Dendritic cell treated with granulocyte-macrophage colony-stimulating factor and Interleukin-4, amounts not matched to agents 40 ng/mL and 50 ng/mL, for 4 days (primary cell): ENCODE measurements around the gene IL17D.
"Not testable (repeated sequence)": the region's sequence is repeated elsewhere in the genome, so short reads cannot be mapped to it uniquely, and the experiment has no call there.

Source experiments
- H3K27ac Mint-ChIP-seq: one replicate; pipeline ENCODE4 v1.8.0; 2022; ENCODE audit warnings: mild to moderate bottlenecking, mixed read lengths
- H3K27me3 Mint-ChIP-seq: one replicate; pipeline ENCODE4 v1.8.0; 2022; ENCODE audit warnings: mild to moderate bottlenecking, mixed read lengths
- H3K36me3 Mint-ChIP-seq: one replicate; pipeline ENCODE4 v1.8.0; 2022; ENCODE audit warnings: low read depth, mixed read lengths
- H3K4me1 Mint-ChIP-seq: one replicate; pipeline ENCODE4 v1.8.0; 2022; ENCODE audit warnings: low read depth, mixed read lengths
- H3K4me3 Mint-ChIP-seq: one replicate; pipeline ENCODE4 v1.8.0; 2022; ENCODE audit warnings: mild to moderate bottlenecking, moderate library complexity, mixed read lengths
- H3K9me3 Mint-ChIP-seq: one replicate; pipeline ENCODE4 v1.8.0; 2022; ENCODE audit warnings: mixed read lengths
- intact Hi-C: fragments of 100-400 bp; cut with micrococcal nuclease; formaldehyde crosslinking; loops from one replicate; pipeline ENCODE4 v1.15.0; 2022

Gene IL17D

DNA sequence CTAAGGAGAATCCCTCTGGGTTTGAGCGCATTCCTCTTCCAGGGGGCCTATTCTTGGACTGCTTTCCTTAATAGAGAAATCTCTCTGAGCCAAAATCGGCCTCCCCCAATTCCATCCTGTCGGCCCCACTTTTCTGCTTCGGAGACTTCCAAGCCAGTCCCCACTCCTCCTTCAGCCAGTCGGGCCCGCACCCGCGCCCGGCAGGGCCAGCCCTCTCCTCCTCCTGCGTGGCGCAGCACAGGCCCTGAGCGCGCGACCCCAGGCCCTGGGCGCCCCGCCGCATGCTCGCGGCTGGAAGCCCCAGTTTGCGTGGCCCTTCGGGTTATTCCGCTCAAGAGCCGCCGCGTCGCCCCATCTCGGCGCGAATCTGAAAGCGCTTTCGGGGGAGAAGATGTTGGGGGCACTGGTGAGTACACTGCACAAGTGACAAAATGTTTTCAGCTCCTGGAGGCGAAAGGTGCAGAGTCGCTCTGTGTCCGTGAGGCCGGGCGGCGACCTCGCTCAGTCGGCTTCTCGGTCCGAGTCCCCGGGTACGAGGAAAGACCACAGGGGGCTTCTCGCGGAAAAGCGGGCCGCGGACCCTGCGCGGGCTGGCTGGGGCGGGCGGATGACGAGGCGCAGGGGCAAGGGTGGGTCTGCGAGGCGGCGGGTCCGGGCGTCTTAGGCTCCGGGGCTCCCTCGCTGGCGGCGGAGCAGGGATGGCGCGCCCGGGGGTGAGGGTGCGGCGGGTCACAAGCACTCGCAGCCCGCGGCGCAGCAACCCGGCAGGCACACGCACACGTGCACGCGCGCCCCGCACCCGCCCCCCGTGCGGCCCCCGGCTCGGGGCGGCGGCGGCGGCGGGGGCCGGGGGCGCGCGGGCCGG is at the start of gene IL17D:
Gene IL17D (plus strand): TSS at position 785 of the 865 bp plus-strand sequence. CDS start 303 bp downstream, outside the sequence.
- H3K4me3 Mint-ChIP-seq, result peak within 1 kb of the TSS; percentile 91
- no peaks in the 10 kb centered on the region for H3K9me3 Mint-ChIP-seq
- peaks cover 52% of the 10 kb centered on the region for H3K27me3 Mint-ChIP-seq
- H3K27ac Mint-ChIP-seq, result peak within 1 kb of the TSS; percentile 63
- H3K36me3 Mint-ChIP-seq, result no peaks in the 10 kb centered on the region
- intact Hi-C loops, result loop anchor here (10.0 kb wide), 1 partner anchor 508 kb away; the partner anchor contains the start of gene GJB2
- H3K4me1 Mint-ChIP-seq, result peaks cover 23% of the 10 kb centered on the region

DNA sequence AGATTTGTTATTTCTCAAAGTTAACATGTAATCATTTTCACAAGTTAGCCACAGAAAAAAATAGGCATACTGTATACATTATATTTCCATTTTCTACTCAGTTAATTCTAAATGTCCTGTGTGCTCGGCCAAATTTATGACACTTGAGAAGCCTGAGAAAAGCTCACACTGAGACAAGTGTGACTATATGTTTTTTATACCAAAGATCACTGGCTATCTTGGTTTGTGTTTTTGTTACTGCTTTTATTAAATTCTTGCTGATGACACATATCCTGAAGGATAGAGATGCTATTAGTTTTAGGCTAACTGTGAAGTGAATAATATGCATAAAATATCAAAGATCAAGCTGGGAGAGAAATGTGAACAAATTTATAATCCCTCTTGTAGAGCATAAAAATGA is 49.3 kb upstream of the IL17D start:
- Mint-ChIP-seq H3K27me3 (no peaks in the 10 kb centered on the region), H3K36me3 (peaks cover 3% of the 10 kb centered on the region), H3K4me3 (no peak overlapping the region), H3K27ac (no peak overlapping the region), H3K4me1 (no peaks in the 10 kb centered on the region), H3K9me3 (no peaks in the 10 kb centered on the region)
- intact Hi-C loops, result no loop called here

- no peaks in the 10 kb centered on the region for H3K27me3 Mint-ChIP-seq
- no peak overlapping the region for H3K4me3 Mint-ChIP-seq
- H3K36me3 Mint-ChIP-seq, result peaks cover 5% of the 10 kb centered on the region
- intact Hi-C loops, result no loop called here
- H3K9me3 Mint-ChIP-seq, result no peaks in the 10 kb centered on the region
- H3K4me1 Mint-ChIP-seq, result no peaks in the 10 kb centered on the region
- H3K27ac Mint-ChIP-seq, result no peak overlapping the region
Measured at GRCh38 chr13:20658451-20659040, 45.0 kb upstream of the IL17D start.

- intact Hi-C loops, result no loop called here
- Mint-ChIP-seq H3K9me3 (no peaks in the 10 kb centered on the region), H3K27me3 (no peaks in the 10 kb centered on the region), H3K4me3 (no peak overlapping the region), H3K4me1 (no peaks in the 10 kb centered on the region), H3K36me3 (peaks cover 7% of the 10 kb centered on the region), H3K27ac (no peak overlapping the region)
Measured at GRCh38 chr13:20664351-20664750, 39.1 kb upstream of the IL17D start.

GRCh38 chr13:20666948-20667347 is 36.6 kb upstream of the IL17D start:
- intact Hi-C loops, result no loop called here
- no peaks in the 10 kb centered on the region for H3K4me1 Mint-ChIP-seq
- H3K27ac Mint-ChIP-seq, result no peak overlapping the region
- no peaks in the 10 kb centered on the region for H3K27me3 Mint-ChIP-seq
- H3K4me3 Mint-ChIP-seq, result no peak overlapping the region
- H3K9me3 Mint-ChIP-seq, result no peaks in the 10 kb centered on the region
- peaks cover 7% of the 10 kb centered on the region for H3K36me3 Mint-ChIP-seq

DNA sequence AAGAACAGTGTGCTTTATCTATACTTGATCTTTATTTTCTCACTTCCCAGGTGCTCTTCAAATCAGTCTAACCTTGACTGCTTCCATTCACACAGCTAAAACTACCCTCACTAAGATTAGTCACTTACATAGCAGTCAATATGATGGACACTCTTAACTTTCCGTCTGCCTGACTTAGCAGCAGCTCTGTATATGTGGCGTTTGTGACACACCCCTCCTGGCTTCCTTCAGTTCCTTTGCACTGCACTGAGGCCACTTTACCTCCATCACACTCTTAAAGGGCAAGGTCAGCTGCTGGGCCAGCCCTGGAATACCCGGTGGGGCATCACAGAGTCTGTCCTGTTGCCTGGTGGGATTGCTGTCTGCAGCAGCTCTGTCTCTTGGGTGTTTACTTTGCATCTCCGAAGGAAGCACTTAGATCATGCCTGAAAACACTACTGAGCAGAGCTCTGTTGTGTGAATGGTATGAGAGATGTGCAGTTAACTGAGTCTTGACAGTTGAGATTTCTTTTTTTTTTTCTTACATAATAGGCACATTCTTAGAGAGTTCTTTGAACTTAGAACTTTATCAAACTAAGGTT is 35.6 kb upstream of the IL17D start:
- Mint-ChIP-seq H3K4me1 (no peaks in the 10 kb centered on the region), H3K27ac (no peak overlapping the region), H3K9me3 (no peaks in the 10 kb centered on the region), H3K4me3 (no peak overlapping the region), H3K36me3 (peaks cover 7% of the 10 kb centered on the region), H3K27me3 (no peaks in the 10 kb centered on the region)
- intact Hi-C loops, result no loop called here

- intact Hi-C loops, result no loop called here
- Mint-ChIP-seq H3K4me1 (no peaks in the 10 kb centered on the region), H3K36me3 (peaks cover 17% of the 10 kb centered on the region), H3K27me3 (no peaks in the 10 kb centered on the region), H3K27ac (no peak overlapping the region), H3K9me3 (no peaks in the 10 kb centered on the region), H3K4me3 (no peak overlapping the region)
Measured at GRCh38 chr13:20669162-20669561, 34.3 kb upstream of the IL17D start.

GRCh38 chr13:20671789-20672188 is 31.7 kb upstream of the IL17D start:
- Mint-ChIP-seq H3K9me3 (no peaks in the 10 kb centered on the region), H3K36me3 (peaks cover 11% of the 10 kb centered on the region), H3K27me3 (no peaks in the 10 kb centered on the region), H3K4me1 (no peaks in the 10 kb centered on the region), H3K4me3 (no peak overlapping the region), H3K27ac (no peak overlapping the region)
- intact Hi-C loops, result no loop called here

DNA sequence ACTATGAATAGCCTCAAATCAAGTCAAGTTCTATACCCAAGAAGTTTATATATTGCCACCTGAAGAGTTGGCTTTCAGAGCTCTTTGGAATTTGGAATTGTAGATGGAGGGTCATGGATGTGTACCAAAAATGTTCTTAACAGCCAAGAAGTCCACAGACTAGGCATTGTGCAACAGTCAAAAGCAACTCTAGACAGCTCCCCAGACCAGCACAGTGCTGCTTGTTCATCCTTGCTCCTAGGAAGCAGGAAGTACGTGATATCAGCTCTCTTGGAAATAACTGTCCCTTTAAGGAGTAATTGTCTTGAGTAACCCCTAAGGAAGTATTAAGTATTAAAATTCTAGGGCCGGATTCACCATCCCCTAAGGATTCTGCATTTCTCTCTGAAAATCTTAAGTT is 30.7 kb upstream of the IL17D start:
- intact Hi-C loops, result no loop called here
- Mint-ChIP-seq H3K27ac (no peak overlapping the region), H3K9me3 (no peaks in the 10 kb centered on the region), H3K4me1 (no peaks in the 10 kb centered on the region), H3K4me3 (no peak overlapping the region), H3K36me3 (peaks cover 11% of the 10 kb centered on the region), H3K27me3 (no peaks in the 10 kb centered on the region)

DNA sequence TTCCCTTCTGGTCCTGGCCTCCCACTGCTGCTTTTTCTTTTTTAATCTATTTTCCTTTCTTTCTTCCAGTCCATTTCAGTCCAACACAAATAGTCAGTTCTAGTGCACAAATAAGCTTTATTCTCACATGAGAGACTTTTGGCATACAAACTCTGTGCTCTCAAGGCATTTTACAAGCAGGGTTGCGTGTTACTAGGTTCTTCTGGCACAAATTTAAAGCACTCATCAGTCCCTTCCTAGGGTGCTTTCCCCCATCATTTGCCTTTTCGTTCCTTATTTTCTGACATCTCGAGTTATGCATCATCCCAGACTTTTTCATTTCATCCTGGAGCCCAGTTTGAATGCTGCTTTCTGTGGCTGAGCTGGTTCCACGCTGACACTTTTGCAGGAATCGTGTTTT is 29.8 kb upstream of the IL17D start:
- H3K36me3 Mint-ChIP-seq, result peaks cover 11% of the 10 kb centered on the region
- H3K4me1 Mint-ChIP-seq, result no peaks in the 10 kb centered on the region
- intact Hi-C loops, result no loop called here
- no peaks in the 10 kb centered on the region for H3K9me3 Mint-ChIP-seq
- no peak overlapping the region for H3K27ac Mint-ChIP-seq
- H3K27me3 Mint-ChIP-seq, result no peaks in the 10 kb centered on the region
- H3K4me3 Mint-ChIP-seq, result no peak overlapping the region

- Mint-ChIP-seq H3K4me3 (no peak overlapping the region), H3K4me1 (no peaks in the 10 kb centered on the region), H3K36me3 (peaks cover 11% of the 10 kb centered on the region), H3K9me3 (no peaks in the 10 kb centered on the region), H3K27ac (no peak overlapping the region), H3K27me3 (no peaks in the 10 kb centered on the region)
- intact Hi-C loops, result no loop called here
Measured at GRCh38 chr13:20676213-20676612, 27.3 kb upstream of the IL17D start.

GRCh38 chr13:20678606-20679005 is 24.9 kb upstream of the IL17D start:
- H3K4me3 Mint-ChIP-seq, H3K9me3 Mint-ChIP-seq, H3K36me3 Mint-ChIP-seq, intact Hi-C loops, H3K4me1 Mint-ChIP-seq, H3K27me3 Mint-ChIP-seq, H3K27ac Mint-ChIP-seq: not testable (repeated sequence)

GRCh38 chr13:20679879-20680278 is 23.6 kb upstream of the IL17D start:
- Mint-ChIP-seq H3K4me3 (no peak overlapping the region), H3K27ac (no peak overlapping the region), H3K27me3 (no peaks in the 10 kb centered on the region), H3K4me1 (peaks cover 8% of the 10 kb centered on the region), H3K36me3 (no peaks in the 10 kb centered on the region), H3K9me3 (no peaks in the 10 kb centered on the region)
- intact Hi-C loops, result no loop called here

GRCh38 chr13:20680416-20681080 is 23.0 kb upstream of the IL17D start:
- Mint-ChIP-seq H3K36me3 (no peaks in the 10 kb centered on the region), H3K4me3 (no peak overlapping the region), H3K4me1 (peaks cover 9% of the 10 kb centered on the region), H3K27ac (no peak overlapping the region), H3K9me3 (no peaks in the 10 kb centered on the region), H3K27me3 (no peaks in the 10 kb centered on the region)
- intact Hi-C loops, result no loop called here
